Hepatocyte (in vitro differentiated cells): ENCODE results near the gene PKP3.

Source experiments
- EZH2phosphoT487 ChIP-seq: fragments of 200-600 bp; sonication (generic); IDR thresholded peaks from one replicate; pipeline ENCODE4 v1.6.1; 2018; ENCODE audit warnings: antibody characterized with exemption, mild to moderate bottlenecking, low read depth, moderate library complexity; ENCODE audit not compliant: unreplicated experiment, severe bottlenecking
- TF ChIP-seq, protein P1 (sequence below): fragments of 200-600 bp; sonication (generic); IDR thresholded peaks from 2 replicates; pipeline ENCODE4 v1.5.1; 2016; ENCODE audit warnings: antibody characterized with exemption, mild to moderate bottlenecking; ENCODE audit not compliant: poor library complexity

DNA sequence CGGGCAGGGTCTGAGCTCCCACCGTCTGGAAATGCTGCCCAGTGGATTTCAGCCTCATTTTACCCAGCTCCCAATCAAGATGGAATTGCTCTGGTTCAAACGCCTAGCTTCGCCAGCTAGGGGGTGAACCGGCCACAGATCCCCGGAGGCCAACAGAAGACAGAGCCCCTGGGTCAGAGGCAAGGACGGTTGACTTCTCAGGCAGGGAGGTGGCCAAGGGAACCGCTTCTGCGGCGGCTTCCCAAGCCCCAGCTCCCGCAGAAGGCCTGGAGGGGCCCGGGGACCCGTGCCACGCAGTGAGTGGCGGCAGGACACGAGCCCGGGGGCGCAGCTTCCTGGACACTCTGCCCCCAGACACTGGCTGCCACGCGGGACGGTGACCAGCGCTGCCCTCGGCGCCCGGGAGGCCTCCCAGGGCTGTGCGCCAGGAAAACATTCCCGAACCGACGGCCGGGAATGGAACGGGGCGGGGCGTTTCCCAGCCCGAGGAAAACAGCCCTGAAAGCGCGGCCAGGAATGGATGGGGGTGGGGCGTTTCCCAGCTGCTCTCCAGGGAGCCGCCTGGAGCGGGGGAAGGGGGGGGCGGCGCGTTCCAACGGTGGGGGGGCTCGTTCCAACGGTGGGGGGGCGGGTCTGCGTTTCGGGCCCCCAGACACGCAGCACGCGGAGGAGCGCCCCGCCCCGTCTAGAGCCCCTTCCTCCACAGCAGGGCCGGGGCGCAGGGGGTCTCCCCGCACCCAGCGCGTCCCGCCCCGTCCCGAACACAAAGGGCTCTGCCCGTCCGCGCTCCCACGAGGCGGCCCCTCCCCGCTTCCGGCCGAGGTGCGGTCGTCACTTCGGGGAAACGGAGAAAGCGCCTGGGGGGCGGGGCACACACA is 38.2 kb upstream of the PKP3 start:
- TF ChIP-seq, protein P1, sequence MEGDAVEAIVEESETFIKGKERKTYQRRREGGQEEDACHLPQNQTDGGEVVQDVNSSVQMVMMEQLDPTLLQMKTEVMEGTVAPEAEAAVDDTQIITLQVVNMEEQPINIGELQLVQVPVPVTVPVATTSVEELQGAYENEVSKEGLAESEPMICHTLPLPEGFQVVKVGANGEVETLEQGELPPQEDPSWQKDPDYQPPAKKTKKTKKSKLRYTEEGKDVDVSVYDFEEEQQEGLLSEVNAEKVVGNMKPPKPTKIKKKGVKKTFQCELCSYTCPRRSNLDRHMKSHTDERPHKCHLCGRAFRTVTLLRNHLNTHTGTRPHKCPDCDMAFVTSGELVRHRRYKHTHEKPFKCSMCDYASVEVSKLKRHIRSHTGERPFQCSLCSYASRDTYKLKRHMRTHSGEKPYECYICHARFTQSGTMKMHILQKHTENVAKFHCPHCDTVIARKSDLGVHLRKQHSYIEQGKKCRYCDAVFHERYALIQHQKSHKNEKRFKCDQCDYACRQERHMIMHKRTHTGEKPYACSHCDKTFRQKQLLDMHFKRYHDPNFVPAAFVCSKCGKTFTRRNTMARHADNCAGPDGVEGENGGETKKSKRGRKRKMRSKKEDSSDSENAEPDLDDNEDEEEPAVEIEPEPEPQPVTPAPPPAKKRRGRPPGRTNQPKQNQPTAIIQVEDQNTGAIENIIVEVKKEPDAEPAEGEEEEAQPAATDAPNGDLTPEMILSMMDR: no peak
- TF ChIP-seq EZH2phosphoT487: no peak
